ENCODE results near the gene GRIK4.

The GRIK4 gene

GRCh38 chr11:121032546-121032945 lies 521.0 kb downstream of the GRIK4 start:
- H3K4me3 ChIP-seq (ENCODE audit: low read depth, low read length): no peak overlapping the region
- peak; percentile 19 for TF ChIP-seq CTCF (IDR thresholded peaks at IDR 0.05; ENCODE audit: low read depth, low read length, missing control alignments)
- DNase-seq (ENCODE audit: low read depth): no peak

GRCh38 chr11:121033635-121034034 lies 522.1 kb downstream of the GRIK4 start:
- no peak for DNase-seq (ENCODE audit: low read depth)
- TF ChIP-seq CTCF (IDR thresholded peaks at IDR 0.05; ENCODE audit: low read depth, low read length, missing control alignments): no peak

GRCh38 chr11:121035169-121035755 lies 523.7 kb downstream of the GRIK4 start:
- no peak overlapping the region for H3K4me3 ChIP-seq (ENCODE audit: low read depth, low read length)
- TF ChIP-seq CTCF (IDR thresholded peaks at IDR 0.05; ENCODE audit: low read depth, low read length, missing control alignments): no peak
- no peak for DNase-seq (ENCODE audit: low read depth)

More at GRCh38 chr11:121033635-121034034, 522.1 kb downstream of the GRIK4 start:
- no peak overlapping the region for H3K4me3 ChIP-seq (ENCODE audit: low read depth, low read length)

GRCh38 chr11:121035780-121036179 lies 524.2 kb downstream of the GRIK4 start:
- DNase-seq (ENCODE audit: low read depth): no peak
- TF ChIP-seq CTCF (IDR thresholded peaks at IDR 0.05; ENCODE audit: low read depth, low read length, missing control alignments): no peak
- no peak overlapping the region for H3K4me3 ChIP-seq (ENCODE audit: low read depth, low read length)

- DNase-seq (ENCODE audit: low read depth): no peak
- H3K4me3 ChIP-seq (ENCODE audit: low read depth, low read length): no peak overlapping the region
- TF ChIP-seq CTCF (IDR thresholded peaks at IDR 0.05; ENCODE audit: low read depth, low read length, missing control alignments): no peak
These were observed 525.5 kb downstream of the GRIK4 start for GRCh38 chr11:121037016-121037415.
